ENCODE results near the gene LUM. TPM values are rescaled to one million over a fixed set of nuclear protein-coding genes. Genes with fewer than 3 reads are reported as not detected.

LUM gene
- total and polyA plus RNA-seq, 4 donors: 3.7 to 22.3 (median 13.8) TPM

GRCh38 chr12:91109148-91109564, 2.1 kb downstream of the LUM start:
- peak; percentile 64 for DNase-seq (ENCODE audit: low spot score)
- H3K9me3 ChIP-seq (ENCODE audit: control insufficient read depth in 4 of 4, low read length in 3 of 4): no peaks in the 10 kb centered on the region
- no peaks in the 10 kb centered on the region for H3K27me3 ChIP-seq (ENCODE audit: control insufficient read depth in 4 of 4, insufficient read depth in 4 of 4, low read length in 3 of 4)
- no peak overlapping the region for H3K9ac ChIP-seq (ENCODE audit: low read depth in 1 of 2, low read length in 2 of 2)
- TF ChIP-seq TAF1 (conservative IDR thresholded peaks at IDR 0.05) (no peak), GABPA (IDR thresholded peaks at IDR 0.05 in 1 of 2, conservative IDR thresholded peaks at IDR 0.05 in 1 of 2) (no peak), HNF4G (IDR thresholded peaks at IDR 0.05) (no peak), RAD21 (IDR thresholded peaks at IDR 0.05) (peak; percentile 36 to 47), YY1 (IDR thresholded peaks at IDR 0.05) (no peak), RXRA (IDR thresholded peaks at IDR 0.05) (no peak), CTCF (IDR thresholded peaks at IDR 0.05; ENCODE audit: low read depth, low read length, missing input control) (peak; percentile 33)
- 20% methylated on average over 7 of the region's 7 CpGs for WGBS
- no peaks in the 10 kb centered on the region for H3K4me1 ChIP-seq (ENCODE audit: control insufficient read depth in 4 of 4, insufficient read depth in 4 of 4, low read length in 3 of 4)
- H3K36me3 ChIP-seq (ENCODE audit: control insufficient read depth in 4 of 4, insufficient read depth in 3 of 4, low read depth in 1 of 4, low read length in 3 of 4): no peaks in the 10 kb centered on the region
- H3K4me3 ChIP-seq (ENCODE audit: low read depth in 1 of 3, low read length in 3 of 3): no peak overlapping the region
- H3K27ac ChIP-seq (ENCODE audit: low read depth in 1 of 2, low read length in 2 of 2): no peak overlapping the region

- Histone ChIP-seq H3K9ac (ENCODE audit: low read depth in 1 of 2, low read length in 2 of 2) (no peak overlapping the region), H3K4me1 (ENCODE audit: control insufficient read depth in 4 of 4, insufficient read depth in 4 of 4, low read length in 3 of 4) (no peaks in the 10 kb centered on the region), H3K27ac (ENCODE audit: low read depth in 1 of 2, low read length in 2 of 2) (no peak overlapping the region), H3K9me3 (ENCODE audit: control insufficient read depth in 4 of 4, low read length in 3 of 4) (no peaks in the 10 kb centered on the region), H3K36me3 (ENCODE audit: control insufficient read depth in 4 of 4, insufficient read depth in 3 of 4, low read depth in 1 of 4, low read length in 3 of 4) (no peaks in the 10 kb centered on the region), H3K27me3 (ENCODE audit: control insufficient read depth in 4 of 4, insufficient read depth in 4 of 4, low read length in 3 of 4) (no peaks in the 10 kb centered on the region), H3K4me3 (ENCODE audit: low read depth in 1 of 3, low read length in 3 of 3) (no peak overlapping the region)
- no peak for DNase-seq (ENCODE audit: low spot score)
- WGBS: 77% methylated on average over 5 of the region's 5 CpGs
- TF ChIP-seq SP1 (IDR thresholded peaks at IDR 0.05): no peak
- no peak for TF ChIP-seq NR2F2 (IDR thresholded peaks at IDR 0.05)
- TF ChIP-seq FOXA2 (IDR thresholded peaks at IDR 0.05): no peak
- no peak for TF ChIP-seq FOXA1 (IDR thresholded peaks at IDR 0.05)
- no peak for TF ChIP-seq ZBTB33 (IDR thresholded peaks at IDR 0.05)
- TF ChIP-seq REST (IDR thresholded peaks at IDR 0.05): no peak
- TF ChIP-seq RAD21 (IDR thresholded peaks at IDR 0.05): no peak
- TF ChIP-seq TAF1 (conservative IDR thresholded peaks at IDR 0.05): no peak
- TF ChIP-seq HNF4A (conservative IDR thresholded peaks at IDR 0.05): no peak
Observed at GRCh38 chr12:91108196-91108755, 3.0 kb downstream of the LUM start.

All from liver (tissue), 9 donors.